ENCODE measurements around the gene ANKRD33B.

DNA sequence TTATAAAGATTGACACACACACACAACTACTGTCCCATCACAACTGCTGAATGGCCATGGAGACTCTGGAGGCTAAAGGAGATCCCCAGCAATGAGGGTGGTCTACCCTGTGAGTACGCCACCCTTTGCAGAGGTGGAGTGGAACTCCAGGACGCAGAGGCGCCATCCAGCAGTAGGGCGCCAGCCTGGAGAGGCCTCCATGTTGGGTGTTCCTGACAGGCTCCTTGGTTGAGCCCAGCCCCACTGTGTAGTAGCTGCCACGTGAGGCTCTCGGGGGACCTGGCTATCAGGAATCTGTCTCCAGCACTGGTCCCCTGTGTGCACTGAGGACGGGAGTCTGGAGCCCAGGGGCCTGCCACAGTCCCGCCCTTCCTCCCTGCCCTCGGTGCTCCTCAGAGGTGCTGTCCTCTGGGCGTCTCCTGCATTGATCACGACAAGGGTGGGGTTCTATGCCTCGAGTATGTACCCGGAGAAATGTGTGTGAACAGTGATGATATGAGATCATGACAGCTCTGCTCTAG, 124.8 kb downstream of the ANKRD33B start:
- TF ChIP-seq, protein P1, sequence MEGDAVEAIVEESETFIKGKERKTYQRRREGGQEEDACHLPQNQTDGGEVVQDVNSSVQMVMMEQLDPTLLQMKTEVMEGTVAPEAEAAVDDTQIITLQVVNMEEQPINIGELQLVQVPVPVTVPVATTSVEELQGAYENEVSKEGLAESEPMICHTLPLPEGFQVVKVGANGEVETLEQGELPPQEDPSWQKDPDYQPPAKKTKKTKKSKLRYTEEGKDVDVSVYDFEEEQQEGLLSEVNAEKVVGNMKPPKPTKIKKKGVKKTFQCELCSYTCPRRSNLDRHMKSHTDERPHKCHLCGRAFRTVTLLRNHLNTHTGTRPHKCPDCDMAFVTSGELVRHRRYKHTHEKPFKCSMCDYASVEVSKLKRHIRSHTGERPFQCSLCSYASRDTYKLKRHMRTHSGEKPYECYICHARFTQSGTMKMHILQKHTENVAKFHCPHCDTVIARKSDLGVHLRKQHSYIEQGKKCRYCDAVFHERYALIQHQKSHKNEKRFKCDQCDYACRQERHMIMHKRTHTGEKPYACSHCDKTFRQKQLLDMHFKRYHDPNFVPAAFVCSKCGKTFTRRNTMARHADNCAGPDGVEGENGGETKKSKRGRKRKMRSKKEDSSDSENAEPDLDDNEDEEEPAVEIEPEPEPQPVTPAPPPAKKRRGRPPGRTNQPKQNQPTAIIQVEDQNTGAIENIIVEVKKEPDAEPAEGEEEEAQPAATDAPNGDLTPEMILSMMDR (IDR thresholded peaks at IDR 0.05): no peak
- no peak for TF ChIP-seq POLR2A (IDR thresholded peaks at IDR 0.05)

Measured in esophagus squamous epithelium (tissue), 4 donors.